ENCODE measurements around the gene NXN. TPM values are rescaled to one million over a fixed set of nuclear protein-coding genes. Genes with fewer than 3 reads are reported as not detected.

The NXN gene
- total RNA-seq, 1 donor from 2014 or later, result 177 TPM

- Mint-ChIP-seq H3K27ac (ENCODE audit: unreplicated experiment) (no peak overlapping the region), H3K9me3 (ENCODE audit: unreplicated experiment) (peaks cover 12% of the 10 kb centered on the region), H3K4me1 (ENCODE audit: low read depth, unreplicated experiment) (peaks cover 28% of the 10 kb centered on the region), H3K36me3 (ENCODE audit: unreplicated experiment) (no peaks in the 10 kb centered on the region), H3K4me3 (ENCODE audit: unreplicated experiment) (no peak overlapping the region), H3K27me3 (ENCODE audit: unreplicated experiment) (peaks cover 6% of the 10 kb centered on the region)
- no peak for TF ChIP-seq CTCF (IDR thresholded peaks at IDR 0.05; ENCODE audit: partially characterized antibody, unreplicated experiment)
- DNase-seq, result no peak
These were observed 32.9 kb downstream of the NXN start for GRCh38 chr17:946510-947236.

- no peaks in the 10 kb centered on the region for H3K36me3 Mint-ChIP-seq (ENCODE audit: unreplicated experiment)
- H3K4me1 Mint-ChIP-seq (ENCODE audit: low read depth, unreplicated experiment), result peaks cover 24% of the 10 kb centered on the region
- H3K27ac Mint-ChIP-seq (ENCODE audit: unreplicated experiment), result no peak overlapping the region
- H3K9me3 Mint-ChIP-seq (ENCODE audit: unreplicated experiment), result peaks cover 12% of the 10 kb centered on the region
- TF ChIP-seq CTCF (IDR thresholded peaks at IDR 0.05; ENCODE audit: partially characterized antibody, unreplicated experiment), result no peak
- no peak for DNase-seq
- peaks cover 4% of the 10 kb centered on the region for H3K27me3 Mint-ChIP-seq (ENCODE audit: unreplicated experiment)
- H3K4me3 Mint-ChIP-seq (ENCODE audit: unreplicated experiment), result no peak overlapping the region
These were observed 33.9 kb downstream of the NXN start for GRCh38 chr17:945672-946071.

- peaks cover 6% of the 10 kb centered on the region for H3K9me3 Mint-ChIP-seq (ENCODE audit: unreplicated experiment)
- peaks cover 18% of the 10 kb centered on the region for H3K4me1 Mint-ChIP-seq (ENCODE audit: low read depth, unreplicated experiment)
- peak overlapping the region; percentile 19 for H3K27ac Mint-ChIP-seq (ENCODE audit: unreplicated experiment)
- peaks cover 4% of the 10 kb centered on the region for H3K27me3 Mint-ChIP-seq (ENCODE audit: unreplicated experiment)
- DNase-seq, result no peak
- TF ChIP-seq CTCF (IDR thresholded peaks at IDR 0.05; ENCODE audit: partially characterized antibody, unreplicated experiment), result no peak
- H3K4me3 Mint-ChIP-seq (ENCODE audit: unreplicated experiment), result no peak overlapping the region
- no peaks in the 10 kb centered on the region for H3K36me3 Mint-ChIP-seq (ENCODE audit: unreplicated experiment)
These were observed 35.2 kb downstream of the NXN start for GRCh38 chr17:944266-944826.

GRCh38 chr17:935485-935884 lies 44.1 kb downstream of the NXN start:
- no peak for DNase-seq
- H3K27me3 Mint-ChIP-seq (ENCODE audit: unreplicated experiment), result no peaks in the 10 kb centered on the region
- H3K4me1 Mint-ChIP-seq (ENCODE audit: low read depth, unreplicated experiment), result peaks cover 32% of the 10 kb centered on the region
- H3K9me3 Mint-ChIP-seq (ENCODE audit: unreplicated experiment), result peaks cover 7% of the 10 kb centered on the region
- H3K27ac Mint-ChIP-seq (ENCODE audit: unreplicated experiment), result no peak overlapping the region
- no peak overlapping the region for H3K4me3 Mint-ChIP-seq (ENCODE audit: unreplicated experiment)
- H3K36me3 Mint-ChIP-seq (ENCODE audit: unreplicated experiment), result no peaks in the 10 kb centered on the region
- no peak for TF ChIP-seq CTCF (IDR thresholded peaks at IDR 0.05; ENCODE audit: partially characterized antibody, unreplicated experiment)

All from glutamatergic neuron (in vitro differentiated cells).